H1 (cell line): ENCODE data around the gene TYMS. TPM values are rescaled to one million over a fixed set of nuclear protein-coding genes. Genes with fewer than 3 reads are reported as not detected.

Source experiments
- CTCF ChIA-PET: fragments of 300-600 bp; sonication (Branson Sonifier 250); formaldehyde crosslinking; loops from one replicate; lab custom pipeline; 2021; ENCODE audit not compliant: partially characterized antibody; lab: Charles Lee
- POLR2A ChIA-PET: fragments of 300-600 bp; sonication (Branson Sonifier 250); formaldehyde crosslinking; loops from one replicate; lab custom pipeline; 2021; ENCODE audit warnings: inconsistent platforms; ENCODE audit not compliant: partially characterized antibody; lab: Charles Lee
- DNase-seq, 2 experiments: peaks; one replicate each; pipeline versions ENCODE4 v3.0.0 to v3.0.0-alpha.2; 2010 to 2022; ENCODE audit warnings: low spot score in 2 of 2, low read depth in 1 of 2, mixed read lengths in 1 of 2
- FAIRE-seq: peaks from 2 replicates; lab custom pipeline; 2011; peaks lifted over from hg19 to GRCh38; lab: Jason Lieb, UNC
- H2AFZ ChIP-seq: 2 replicates; pipeline ENCODE4 v1.8.1; 2012; ENCODE audit warnings: low read length, inconsistent platforms
- H2AK5ac ChIP-seq: 2 replicates; pipeline ENCODE4 v1.6.1; 2013; ENCODE audit warnings: low read depth, low read length
- H2BK120ac ChIP-seq: replicated peaks from 2 replicates; pipeline ENCODE3; 2013; ENCODE audit warnings: low read depth, low read length, inconsistent platforms
- H2BK12ac ChIP-seq: 2 replicates; pipeline ENCODE4 v1.6.1; 2013; ENCODE audit warnings: low read depth, low read length
- H2BK15ac ChIP-seq: 2 replicates; pipeline ENCODE4 v1.6.1; 2013; ENCODE audit warnings: low read length
- H2BK20ac ChIP-seq: 2 replicates; pipeline ENCODE4 v1.6.1; 2013; ENCODE audit warnings: low read length
- H2BK5ac ChIP-seq: 2 replicates; pipeline ENCODE4 v1.6.1; 2013; ENCODE audit warnings: low read depth, low read length
- H3K14ac ChIP-seq: 2 replicates; pipeline ENCODE4 v1.6.1; 2013; ENCODE audit warnings: inconsistent platforms; ENCODE audit not compliant: insufficient read length
- H3K18ac ChIP-seq: 2 replicates; pipeline ENCODE4 v1.6.1; 2013; ENCODE audit warnings: low read length; ENCODE audit errors: extremely low read depth
- H3K23ac ChIP-seq: 2 replicates; pipeline ENCODE4 v1.6.1; 2013; ENCODE audit warnings: inconsistent platforms; ENCODE audit not compliant: insufficient read length
- H3K23me2 ChIP-seq: 2 replicates; pipeline ENCODE4 v1.6.1; 2013; ENCODE audit warnings: low read depth, low read length
- H3K27ac ChIP-seq: 2 replicates; pipeline ENCODE4 v1.6.1; 2011; ENCODE audit warnings: low read depth, low read length, inconsistent platforms
- H3K27me3 ChIP-seq, 4 experiments: replicated peaks in 1 of 4; 1 replicate in 1 of 4; 2 replicates in 3 of 4; pipeline versions ENCODE4 v1.6.1 to v1.8.1; 2011 to 2013; ENCODE audit warnings: low read length in 3 of 4, mild to moderate bottlenecking in 3 of 4, inconsistent platforms in 2 of 4, mixed read lengths in 2 of 4, moderate library complexity in 1 of 4; ENCODE audit not compliant: control insufficient read depth in 3 of 4, insufficient read depth in 3 of 4; ENCODE audit errors: extremely low read depth in 1 of 4
- H3K36me3 ChIP-seq, 4 experiments: 2 replicates each; pipeline versions ENCODE4 v1.6.1 to v1.8.1; 2011 to 2013; ENCODE audit warnings: mild to moderate bottlenecking in 4 of 4, low read length in 3 of 4, moderate library complexity in 2 of 4, control low read depth in 1 of 4, inconsistent platforms in 1 of 4; ENCODE audit not compliant: insufficient read depth in 4 of 4, control insufficient read depth in 2 of 4
- H3K4ac ChIP-seq: replicated peaks from 2 replicates; pipeline ENCODE3; 2013; ENCODE audit warnings: low read length, low read depth, mixed read lengths, inconsistent platforms; ENCODE audit not compliant: insufficient read length
- H3K4me1 ChIP-seq, 4 experiments: replicated peaks in 1 of 4; 1 replicate in 1 of 4; 2 replicates in 3 of 4; pipeline versions ENCODE4 v1.6.1 to v1.8.1; 2011 to 2013; ENCODE audit warnings: low read length in 3 of 4, inconsistent platforms in 2 of 4, mixed read lengths in 1 of 4; ENCODE audit not compliant: insufficient read depth in 4 of 4, control insufficient read depth in 3 of 4
- H3K4me2 ChIP-seq, 2 experiments: 2 replicates each; pipeline versions ENCODE4 v1.6.1 to v1.8.1; 2011 to 2013; ENCODE audit warnings: low read depth in 2 of 2, low read length in 2 of 2, control low read depth in 1 of 2, inconsistent platforms in 1 of 2, mild to moderate bottlenecking in 1 of 2; ENCODE audit not compliant: insufficient read depth in 1 of 2
- H3K4me3 ChIP-seq, 4 experiments: fragments of 200-600, 300-600 bp in 1 of 4; sonication (generic), shearing (Covaris generic), sonication (Bioruptor Twin) in 1 of 4; 2 replicates each; pipeline versions ENCODE4 v1.5.1 to v1.8.1; 2011 to 2016; ENCODE audit warnings: low read length in 4 of 4, low read depth in 3 of 4, control low read depth in 2 of 4, inconsistent platforms in 2 of 4, mild to moderate bottlenecking in 2 of 4, mixed read lengths in 1 of 4, moderate library complexity in 1 of 4; ENCODE audit not compliant: insufficient read depth in 2 of 4; ENCODE audit errors: extremely low read depth in 1 of 4
- H3K56ac ChIP-seq: replicated peaks from 2 replicates; pipeline ENCODE3; 2013; ENCODE audit warnings: low read depth, mild to moderate bottlenecking, mixed read lengths, low read length, inconsistent platforms; ENCODE audit not compliant: insufficient read length
- H3K79me1 ChIP-seq: 2 replicates; pipeline ENCODE4 v1.6.1; 2013; ENCODE audit warnings: low read depth, low read length, control low read depth
- H3K79me2 ChIP-seq, 2 experiments: 2 replicates each; pipeline versions ENCODE4 v1.6.1 to v1.8.1; 2012 to 2013; ENCODE audit warnings: low read length in 2 of 2, mild to moderate bottlenecking in 2 of 2, inconsistent platforms in 1 of 2; ENCODE audit not compliant: insufficient read depth in 2 of 2, control insufficient read depth in 1 of 2
- H3K9ac ChIP-seq, 4 experiments: replicated peaks in 1 of 4; 1 replicate in 1 of 4; 2 replicates in 3 of 4; pipeline versions ENCODE4 v1.6.1 to v1.8.1; 2011 to 2013; ENCODE audit warnings: low read depth in 3 of 4, low read length in 3 of 4, control low read depth in 2 of 4, mild to moderate bottlenecking in 2 of 4, moderate library complexity in 2 of 4, inconsistent platforms in 1 of 4; ENCODE audit errors: extremely low read depth in 1 of 4
- H3K9me3 ChIP-seq, 2 experiments: 2 replicates each; pipeline versions ENCODE4 v1.6.1 to v1.8.1; 2012 to 2013; ENCODE audit warnings: mild to moderate bottlenecking in 2 of 2, moderate library complexity in 2 of 2, control low read depth in 1 of 2, inconsistent platforms in 1 of 2, low read depth in 1 of 2, low read length in 1 of 2, mixed read lengths in 1 of 2; ENCODE audit not compliant: insufficient read depth in 2 of 2
- H4K20me1 ChIP-seq, 2 experiments: replicated peaks in 1 of 2; 2 replicates each; pipeline versions ENCODE3 to v1.8.1; 2011 to 2013; ENCODE audit warnings: inconsistent platforms in 2 of 2, low read length in 2 of 2, mild to moderate bottlenecking in 1 of 2; ENCODE audit not compliant: insufficient read depth in 2 of 2, control insufficient read depth in 1 of 2
- H4K5ac ChIP-seq: 2 replicates; pipeline ENCODE4 v1.6.1; 2013; ENCODE audit warnings: low read length, low read depth, mixed read lengths, inconsistent platforms; ENCODE audit not compliant: insufficient read length
- H4K8ac ChIP-seq: 2 replicates; pipeline ENCODE4 v1.8.0; 2013; ENCODE audit warnings: mild to moderate bottlenecking, moderate library complexity, low read length, inconsistent platforms; ENCODE audit not compliant: insufficient read depth; ENCODE audit errors: extremely low read depth
- H4K91ac ChIP-seq: replicated peaks from 2 replicates; pipeline ENCODE3; 2013; ENCODE audit warnings: low read length, mixed read lengths, inconsistent platforms; ENCODE audit not compliant: insufficient read length
- BACH1 ChIP-seq: IDR thresholded peaks from 2 replicates; pipeline ENCODE4 v1.6.1; 2012; ENCODE audit warnings: low read length, improper control_type of control experiment
- EZH2 ChIP-seq: fragments of 200-600 bp; sonication (generic); IDR thresholded peaks from 2 replicates; pipeline ENCODE4 v1.7.1; 2012; ENCODE audit warnings: low read depth, mild to moderate bottlenecking, moderate library complexity, low read length, inconsistent platforms; ENCODE audit not compliant: severe bottlenecking
- RAD21 ChIP-seq, 2 experiments: IDR thresholded peaks in 1 of 2; conservative IDR thresholded peaks in 1 of 2; 2 replicates each; pipeline ENCODE4 v1.6.1; 2011; ENCODE audit warnings: low read depth in 2 of 2, low read length in 2 of 2, improper control_type of control experiment in 1 of 2, inconsistent platforms in 1 of 2, mild to moderate bottlenecking in 1 of 2, moderate library complexity in 1 of 2
- RFX5 ChIP-seq: IDR thresholded peaks from 2 replicates; pipeline ENCODE4 v1.6.1; 2011; ENCODE audit warnings: low read depth, low read length, improper control_type of control experiment, borderline replicate concordance
- WGBS, 2 experiments: shearing (Covaris generic) in 1 of 2; methylation state at CpG; one replicate each; pipeline versions ENCODE4 v1.1.6 to v1.1.7; 2013 to 2015; ENCODE audit warnings: low lambda C conversion rate in 2 of 2, mixed read lengths in 2 of 2, inconsistent platforms in 1 of 2, low coverage in 1 of 2, missing lambda C conversion rate in 1 of 2; ENCODE audit not compliant: insufficient replicate concordance in 2 of 2, insufficient coverage in 1 of 2, insufficient read length in 1 of 2; ENCODE audit errors: extremely low coverage in 1 of 2, missing lambda C conversion rate in 1 of 2; 5-methylcytosine and 5-hydroxymethylcytosine counted together
- polyA plus RNA-seq, 7 experiments: library from polyadenylated mRNA; depleted of rRNA in 3 of 7; stranded (reverse) in 5 of 7; unstranded in 2 of 7; fragments of >200 nt in 5 of 7; fragments of 200-250 nt in 2 of 7; gene quantifications; 1 replicate in 5 of 7; 2 replicates in 1 of 7; 4 replicates in 1 of 7; pipeline versions ENCODE4 v1.2.1 to v1.2.3, GENCODE V29; 2011 to 2013; ENCODE audit warnings: missing spikeins in 2 of 7, mixed read lengths in 2 of 7
- total RNA-seq: library from RNA; stranded (reverse); fragmentation: NEBNext Ultra II Directional; extraction: Animal tissue kit (Norgen Biotek cat#: 25700); gene quantifications from 2 replicates; pipeline ENCODE4 v1.2.1, GENCODE V29; 2021

Gene TYMS
- total and polyA plus RNA-seq, 2 of the 8 experiments (the other 6 are each of a cell fraction or from before 2014, with no cell fraction given), result 91.9 to 110 TPM

DNA sequence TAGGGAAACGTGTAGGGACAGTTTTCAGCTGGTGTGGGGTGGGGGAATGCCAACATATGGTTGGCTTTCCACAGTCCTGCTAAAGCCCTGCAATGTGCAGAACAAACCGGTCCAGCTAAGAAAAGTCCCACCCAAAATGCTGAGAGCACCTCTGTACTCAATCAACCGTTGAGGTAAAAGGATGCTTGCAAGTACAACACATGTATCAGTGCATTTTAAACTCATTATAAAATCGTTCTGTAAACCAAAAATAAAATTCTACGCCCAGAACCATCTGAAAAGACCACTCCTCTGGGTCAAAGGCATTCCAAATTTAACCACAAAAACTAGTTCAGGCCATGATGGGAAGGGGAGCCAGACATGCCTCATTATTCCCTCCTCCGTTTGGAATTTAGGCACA, 2.0 kb upstream of the TYMS start:
- Histone ChIP-seq H2BK5ac (no peak overlapping the region), H3K4me2 (no peak overlapping the region), H2BK120ac (no peak overlapping the region), H4K8ac (no peak overlapping the region; the same call in 1 of the 2 replicates), H3K27me3 (no peaks in the 10 kb centered on the region), H3K9me3 (no peaks in the 10 kb centered on the region), H3K27ac (no peak overlapping the region), H3K79me1 (peaks cover 13% of the 10 kb centered on the region), H2BK15ac (no peak overlapping the region), H3K14ac (no peak overlapping the region), H4K5ac (no peak overlapping the region), H3K23me2 (peaks cover 4% of the 10 kb centered on the region; the same call in 1 of the 2 replicates), H4K20me1 (peaks cover 2 to 7% of the 10 kb centered on the region in 2 experiments), H4K91ac (no peak overlapping the region), H2BK20ac (no peak overlapping the region), H3K4me1 (peaks cover 0 to 10% (median 5%) of the 10 kb centered on the region in 4 experiments; a peak in 5 of 7 replicates), H3K18ac (no peak overlapping the region), H2AK5ac (no peak overlapping the region), H3K23ac (no peak overlapping the region), H2BK12ac (no peak overlapping the region), H3K36me3 (peaks cover 5 to 15% (median 6%) of the 10 kb centered on the region in 4 experiments; a peak in 6 of 8 replicates), H3K56ac (no peak overlapping the region), H3K4me3 (no peak overlapping the region), H3K4ac (no peak overlapping the region), H3K9ac (0 out of 7 replicates have a peak overlapping the region, but pooled peaks of 1 of the 4 experiments have one; percentile 29), H2AFZ (no peak overlapping the region), H3K79me2 (peaks cover 0 to 41% of the 10 kb centered on the region in 2 experiments; a peak in 3 of 4 replicates)
- DNase-seq (no peak), FAIRE-seq (no peak)
- no peak for TF ChIP-seq RAD21 (IDR thresholded peaks at IDR 0.05 in 1 of 2, conservative IDR thresholded peaks at IDR 0.05 in 1 of 2; ENCODE audit: low read depth in 2 of 2, low read length in 2 of 2)
- TF ChIP-seq RFX5, result no peak
- no peak for TF ChIP-seq EZH2
- no peak for TF ChIP-seq BACH1
- 89% methylated on average over 6 of the region's 6 CpGs; no CpG with 5 or more reads in 1 of the 2 experiments for WGBS, 2 experiments
- ChIA-PET POLR2A (no interaction called here), CTCF (interaction anchor here (0.6 to 3.5 kb wide), 4 partner anchors 12 to 75 kb away, joined by 3 to 28 read pairs (median 4); no protein-coding TSS in a partner anchor)
